Loucy (cell line): Measurements from ENCODE around the gene AUH.
A peak's percentile ranks its signal among the peaks of the same experiment; 100 is the strongest.

ENCODE experiments used
- CTCF ChIP-seq: fragments of 200-600 bp; sonication (generic); conservative IDR thresholded peaks from 2 replicates; pipeline ENCODE4 v1.5.1; 2014; ENCODE audit warnings: mild to moderate bottlenecking, antibody characterized with exemption, low read length
- EZH2phosphoT487 ChIP-seq: fragments of 200-600 bp; IDR thresholded peaks from 2 replicates; pipeline ENCODE4 v1.6.1; 2018; ENCODE audit warnings: antibody characterized with exemption, mild to moderate bottlenecking, moderate library complexity, borderline replicate concordance

DNA sequence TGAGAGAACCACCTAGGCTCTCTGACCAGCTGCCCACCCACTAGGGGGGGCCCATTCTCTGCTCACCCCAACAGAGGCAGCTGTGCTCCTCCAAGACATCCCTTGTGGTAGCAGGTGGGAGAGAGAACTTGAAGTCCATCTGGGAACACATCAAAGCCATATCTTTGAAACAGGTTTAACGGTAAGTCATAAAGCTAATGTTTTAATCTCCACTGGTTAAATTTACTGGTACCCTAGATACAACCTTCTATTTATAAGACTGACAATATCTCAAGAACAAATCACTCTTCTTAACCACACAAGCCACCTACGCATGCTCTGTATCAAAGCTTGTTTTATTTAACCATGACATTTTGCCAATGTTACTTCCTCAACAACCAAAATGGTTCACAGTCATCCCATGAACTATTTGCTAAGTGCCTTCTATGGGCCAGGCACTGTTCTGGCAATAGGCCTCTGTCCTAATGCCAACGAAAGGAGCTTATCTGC, 20.4 kb downstream of the AUH start:
- TF ChIP-seq CTCF (peak; percentile 55), EZH2phosphoT487 (no peak)
